ENCODE data around the gene C21orf58. TPM values are rescaled to one million over a fixed set of nuclear protein-coding genes. Genes with fewer than 3 reads are reported as not detected.

C21orf58 gene
- total RNA-seq (2021) (31.5 to 35.1 TPM (median 32.7 TPM) in 3 replicates), Bru-seq, nascent RNA (percentile 80 among the genes with signal in this experiment)
- long read RNA-seq, experiment 1, partial matches to known transcripts = 33 of 60 reads
- long read RNA-seq, experiment 1, other reads (novel, unspliced or antisense) = 26 of 60 reads
- long read RNA-seq, experiment 2, partial matches to known transcripts = 5 of 10 reads
- long read RNA-seq, experiment 2, other reads (novel, unspliced or antisense) = 5 of 10 reads
- long read RNA-seq, experiment 3, partial matches to known transcripts = 0 of 1 reads
- long read RNA-seq, experiment 3, other reads (novel, unspliced or antisense) = 1 of 1 reads

- ChIA-PET CTCF (interaction anchor here (0.6 to 1.6 kb wide), 3 partner anchors 11 to 27 kb away, joined by 3 to 4 read pairs (median 4); no protein-coding TSS in a partner anchor), POLR2A (no interaction called here)
- peak within 1 kb of the TSS; percentile 99 for H3K27ac Mint-ChIP-seq
- H3K9me3 Mint-ChIP-seq = no peaks in the 10 kb centered on the region
- peaks cover 35% of the 10 kb centered on the region for H3K4me1 Mint-ChIP-seq
- ATAC-seq = peak; percentile 85
- peak; percentile 97 for DNase-seq (ENCODE audit: low spot score)
- H3K36me3 Mint-ChIP-seq = peaks cover 29% of the 10 kb centered on the region
- no peaks in the 10 kb centered on the region for H3K27me3 Mint-ChIP-seq (ENCODE audit: low read depth)
- peak within 1 kb of the TSS; percentile 96 for H3K4me3 Mint-ChIP-seq
- TF ChIP-seq ZNF396 (CRISPR knock-in tag; IDR thresholded peaks at IDR 0.05; ENCODE audit: borderline replicate concordance) (no peak), KAT7 (CRISPR knock-in tag; IDR thresholded peaks at IDR 0.05; ENCODE audit: borderline replicate concordance) (no peak; the same call in 1 of the 2 replicates), RELA (CRISPR knock-in tag; IDR thresholded peaks at IDR 0.05; ENCODE audit: borderline replicate concordance) (no peak), NFYB (CRISPR knock-in tag; conservative IDR thresholded peaks at IDR 0.05; ENCODE audit: low read depth) (peak; percentile 95), EMX1 (CRISPR knock-in tag; IDR thresholded peaks at IDR 0.05) (no peak), HMGXB4 (CRISPR knock-in tag; IDR thresholded peaks at IDR 0.05) (peak; percentile 64), CTCF (IDR thresholded peaks at IDR 0.05) (no peak), ZNF232 (CRISPR knock-in tag; IDR thresholded peaks at IDR 0.05) (0 out of 2 replicates have a peak, but pooled peaks have one; percentile 27), ZNF532 (CRISPR knock-in tag; IDR thresholded peaks at IDR 0.05; ENCODE audit: borderline replicate concordance) (no peak), GRHL2 (CRISPR knock-in tag; IDR thresholded peaks at IDR 0.05; ENCODE audit: insufficient replicate concordance, severe bottlenecking) (no peak), FOXK1 (CRISPR knock-in tag; IDR thresholded peaks at IDR 0.05) (peak; percentile 83), ZNF423 (CRISPR knock-in tag; IDR thresholded peaks at IDR 0.05) (no peak), ZBTB21 (CRISPR knock-in tag; IDR thresholded peaks at IDR 0.05; ENCODE audit: borderline replicate concordance) (no peak), TEAD4 (CRISPR knock-in tag; IDR thresholded peaks at IDR 0.05) (no peak), NFATC4 (CRISPR knock-in tag; IDR thresholded peaks at IDR 0.05) (no peak), ZNF219 (CRISPR knock-in tag; IDR thresholded peaks at IDR 0.05; ENCODE audit: borderline replicate concordance) (no peak; the same call in 1 of the 2 replicates), GTF2I (CRISPR knock-in tag; conservative IDR thresholded peaks at IDR 0.05) (no peak)
- TF ChIP-seq, protein P1, sequence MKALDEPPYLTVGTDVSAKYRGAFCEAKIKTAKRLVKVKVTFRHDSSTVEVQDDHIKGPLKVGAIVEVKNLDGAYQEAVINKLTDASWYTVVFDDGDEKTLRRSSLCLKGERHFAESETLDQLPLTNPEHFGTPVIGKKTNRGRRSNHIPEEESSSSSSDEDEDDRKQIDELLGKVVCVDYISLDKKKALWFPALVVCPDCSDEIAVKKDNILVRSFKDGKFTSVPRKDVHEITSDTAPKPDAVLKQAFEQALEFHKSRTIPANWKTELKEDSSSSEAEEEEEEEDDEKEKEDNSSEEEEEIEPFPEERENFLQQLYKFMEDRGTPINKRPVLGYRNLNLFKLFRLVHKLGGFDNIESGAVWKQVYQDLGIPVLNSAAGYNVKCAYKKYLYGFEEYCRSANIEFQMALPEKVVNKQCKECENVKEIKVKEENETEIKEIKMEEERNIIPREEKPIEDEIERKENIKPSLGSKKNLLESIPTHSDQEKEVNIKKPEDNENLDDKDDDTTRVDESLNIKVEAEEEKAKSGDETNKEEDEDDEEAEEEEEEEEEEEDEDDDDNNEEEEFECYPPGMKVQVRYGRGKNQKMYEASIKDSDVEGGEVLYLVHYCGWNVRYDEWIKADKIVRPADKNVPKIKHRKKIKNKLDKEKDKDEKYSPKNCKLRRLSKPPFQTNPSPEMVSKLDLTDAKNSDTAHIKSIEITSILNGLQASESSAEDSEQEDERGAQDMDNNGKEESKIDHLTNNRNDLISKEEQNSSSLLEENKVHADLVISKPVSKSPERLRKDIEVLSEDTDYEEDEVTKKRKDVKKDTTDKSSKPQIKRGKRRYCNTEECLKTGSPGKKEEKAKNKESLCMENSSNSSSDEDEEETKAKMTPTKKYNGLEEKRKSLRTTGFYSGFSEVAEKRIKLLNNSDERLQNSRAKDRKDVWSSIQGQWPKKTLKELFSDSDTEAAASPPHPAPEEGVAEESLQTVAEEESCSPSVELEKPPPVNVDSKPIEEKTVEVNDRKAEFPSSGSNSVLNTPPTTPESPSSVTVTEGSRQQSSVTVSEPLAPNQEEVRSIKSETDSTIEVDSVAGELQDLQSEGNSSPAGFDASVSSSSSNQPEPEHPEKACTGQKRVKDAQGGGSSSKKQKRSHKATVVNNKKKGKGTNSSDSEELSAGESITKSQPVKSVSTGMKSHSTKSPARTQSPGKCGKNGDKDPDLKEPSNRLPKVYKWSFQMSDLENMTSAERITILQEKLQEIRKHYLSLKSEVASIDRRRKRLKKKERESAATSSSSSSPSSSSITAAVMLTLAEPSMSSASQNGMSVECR (CRISPR knock-in tag; IDR thresholded peaks at IDR 0.05; ENCODE audit: borderline replicate concordance) = peak; percentile 81; the same call in 1 of the 2 replicates
- TF ChIP-seq, protein P2, sequence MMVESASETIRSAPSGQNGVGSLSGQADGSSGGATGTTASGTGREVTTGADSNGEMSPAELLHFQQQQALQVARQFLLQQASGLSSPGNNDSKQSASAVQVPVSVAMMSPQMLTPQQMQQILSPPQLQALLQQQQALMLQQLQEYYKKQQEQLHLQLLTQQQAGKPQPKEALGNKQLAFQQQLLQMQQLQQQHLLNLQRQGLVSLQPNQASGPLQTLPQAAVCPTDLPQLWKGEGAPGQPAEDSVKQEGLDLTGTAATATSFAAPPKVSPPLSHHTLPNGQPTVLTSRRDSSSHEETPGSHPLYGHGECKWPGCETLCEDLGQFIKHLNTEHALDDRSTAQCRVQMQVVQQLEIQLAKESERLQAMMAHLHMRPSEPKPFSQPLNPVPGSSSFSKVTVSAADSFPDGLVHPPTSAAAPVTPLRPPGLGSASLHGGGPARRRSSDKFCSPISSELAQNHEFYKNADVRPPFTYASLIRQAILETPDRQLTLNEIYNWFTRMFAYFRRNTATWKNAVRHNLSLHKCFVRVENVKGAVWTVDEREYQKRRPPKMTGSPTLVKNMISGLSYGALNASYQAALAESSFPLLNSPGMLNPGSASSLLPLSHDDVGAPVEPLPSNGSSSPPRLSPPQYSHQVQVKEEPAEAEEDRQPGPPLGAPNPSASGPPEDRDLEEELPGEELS (CRISPR knock-in tag; IDR thresholded peaks at IDR 0.05) = no peak
- TF ChIP-seq, protein P3, sequence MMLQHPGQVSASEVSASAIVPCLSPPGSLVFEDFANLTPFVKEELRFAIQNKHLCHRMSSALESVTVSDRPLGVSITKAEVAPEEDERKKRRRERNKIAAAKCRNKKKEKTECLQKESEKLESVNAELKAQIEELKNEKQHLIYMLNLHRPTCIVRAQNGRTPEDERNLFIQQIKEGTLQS (CRISPR knock-in tag; conservative IDR thresholded peaks at IDR 0.05) = no peak
- TF ChIP-seq, protein P4, sequence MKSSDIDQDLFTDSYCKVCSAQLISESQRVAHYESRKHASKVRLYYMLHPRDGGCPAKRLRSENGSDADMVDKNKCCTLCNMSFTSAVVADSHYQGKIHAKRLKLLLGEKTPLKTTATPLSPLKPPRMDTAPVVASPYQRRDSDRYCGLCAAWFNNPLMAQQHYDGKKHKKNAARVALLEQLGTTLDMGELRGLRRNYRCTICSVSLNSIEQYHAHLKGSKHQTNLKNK (CRISPR knock-in tag; IDR thresholded peaks at IDR 0.05) = no peak
These were observed at the start of gene C21orf58, which contains the start of gene PCNT for GRCh38 chr21:46323710-46324389. Gene C21orf58, minus strand, starts transcription at chr21:46323870. Its CDS starts 1,132 bp downstream, at chr21:46322738. Gene PCNT, plus strand, starts transcription at chr21:46324156. Its CDS starts 73 bp downstream, at chr21:46324229.
